Stimulated activated naive B cell treated with anti-CD40 and anti-IgM and Interleukin-4, amounts not matched to agents 10 μg/mL and 1 μg/mL and 100 μg/mL, for 72 hours (primary cell): ENCODE measurements around the gene PLN.

Experiments used
- ATAC-seq, 2 donors: fragments of 150-1000 bp; cut with Tn5 transposase; replicated peaks; 2 replicates each; pipeline ENCODE4 v1.10.0; 2021; ENCODE audit warnings: moderate library complexity in 1 of 2
- DNase-seq: peaks from one replicate; pipeline ENCODE4 v3.0.0; 2021
- H3K27ac Mint-ChIP-seq: one replicate; pipeline ENCODE4 v1.8.0; 2022; ENCODE audit warnings: mild to moderate bottlenecking, mixed read lengths
- H3K27me3 Mint-ChIP-seq, 2 donors: one replicate each; pipeline ENCODE4 v1.8.0; 2022; ENCODE audit warnings: mixed read lengths in 2 of 2
- H3K36me3 Mint-ChIP-seq, 2 donors: one replicate each; pipeline ENCODE4 v1.8.0; 2022; ENCODE audit warnings: mixed read lengths in 2 of 2, mild to moderate bottlenecking in 1 of 2
- H3K4me1 Mint-ChIP-seq, 2 donors: one replicate each; pipeline ENCODE4 v1.8.0; 2022; ENCODE audit warnings: mixed read lengths in 2 of 2, mild to moderate bottlenecking in 1 of 2
- H3K4me3 Mint-ChIP-seq, 2 donors: one replicate each; pipeline ENCODE4 v1.8.0; 2022; ENCODE audit warnings: mild to moderate bottlenecking in 2 of 2, mixed read lengths in 2 of 2, moderate library complexity in 1 of 2
- H3K9me3 Mint-ChIP-seq, 2 donors: one replicate each; pipeline ENCODE4 v1.8.0; 2022; ENCODE audit warnings: mixed read lengths in 2 of 2, mild to moderate bottlenecking in 1 of 2

PLN gene

DNA sequence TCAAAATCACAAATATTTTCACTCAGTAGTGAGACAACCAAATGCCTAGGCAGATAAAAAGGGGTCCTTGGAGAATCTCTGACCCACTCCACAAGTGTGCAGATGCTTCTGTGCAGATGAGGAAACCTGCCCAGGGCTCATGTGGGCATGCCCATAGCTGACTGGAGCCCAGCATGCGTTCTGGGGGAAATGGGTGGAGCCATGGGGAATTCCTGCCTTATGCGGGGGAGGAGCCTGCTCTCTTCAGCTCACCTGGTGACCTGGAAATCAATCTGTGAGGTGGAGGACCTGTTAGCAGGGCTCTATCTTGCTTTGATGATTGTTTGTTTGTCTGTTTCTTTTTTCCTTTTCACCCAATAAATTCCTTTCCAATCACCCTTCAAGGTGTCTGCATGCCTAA lies 23.4 kb upstream of the PLN start:
- Mint-ChIP-seq H3K36me3 (peaks cover 16 to 26% of the 10 kb centered on the region in 2 donors), H3K27me3 (no peaks in the 10 kb centered on the region), H3K27ac (no peak overlapping the region), H3K4me1 (peaks cover 5 to 19% of the 10 kb centered on the region in 2 donors), H3K9me3 (no peaks in the 10 kb centered on the region), H3K4me3 (no peak overlapping the region)
- no peak for ATAC-seq
- DNase-seq = no peak

DNA sequence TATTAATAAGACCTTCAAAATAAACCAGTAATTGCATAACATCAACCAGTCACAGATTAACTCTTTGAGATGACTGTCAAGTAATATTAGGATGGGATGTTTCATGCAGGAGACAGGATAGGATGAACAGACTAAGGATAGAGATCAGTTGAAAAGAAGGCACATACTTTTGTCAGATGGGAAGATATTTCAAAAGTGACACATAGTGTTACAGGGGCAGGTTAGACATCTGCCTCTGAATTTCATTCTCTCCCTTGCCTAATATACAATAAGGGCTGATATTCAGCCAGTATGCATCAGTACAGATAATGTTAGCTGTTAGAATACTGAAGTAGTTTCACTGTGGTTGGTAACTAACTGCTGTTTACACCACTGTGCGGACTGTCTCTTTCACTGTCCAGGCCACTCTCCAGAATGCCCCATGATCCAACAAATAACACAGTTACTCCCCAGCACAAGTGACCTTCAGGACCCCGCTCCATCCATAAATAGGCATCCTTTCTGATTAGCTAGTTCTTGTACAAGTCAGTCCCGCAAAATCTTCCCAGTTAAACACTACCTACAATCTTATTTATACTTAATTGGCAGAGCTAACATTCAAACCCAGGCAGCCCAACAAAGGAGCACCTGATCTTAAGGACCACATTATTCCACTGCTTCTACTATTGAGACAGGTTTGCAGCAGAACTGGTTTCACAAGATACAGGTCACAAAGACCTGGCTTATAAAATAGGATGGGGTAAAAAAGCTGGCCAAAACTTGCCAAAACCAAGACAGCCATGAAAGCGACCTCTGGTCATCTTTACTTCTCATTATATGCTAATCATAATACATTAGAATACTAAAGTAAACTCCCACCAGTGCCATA lies 21.9 kb upstream of the PLN start:
- no peak for DNase-seq
- no peak overlapping the region for H3K4me3 Mint-ChIP-seq
- H3K4me1 Mint-ChIP-seq = peaks cover 5 to 19% of the 10 kb centered on the region in 2 donors
- H3K27ac Mint-ChIP-seq = no peak overlapping the region
- H3K9me3 Mint-ChIP-seq = peaks cover 0 to 5% of the 10 kb centered on the region in 2 donors
- no peak for ATAC-seq
- H3K27me3 Mint-ChIP-seq = no peaks in the 10 kb centered on the region
- peaks cover 19 to 28% of the 10 kb centered on the region in 2 donors for H3K36me3 Mint-ChIP-seq

DNA sequence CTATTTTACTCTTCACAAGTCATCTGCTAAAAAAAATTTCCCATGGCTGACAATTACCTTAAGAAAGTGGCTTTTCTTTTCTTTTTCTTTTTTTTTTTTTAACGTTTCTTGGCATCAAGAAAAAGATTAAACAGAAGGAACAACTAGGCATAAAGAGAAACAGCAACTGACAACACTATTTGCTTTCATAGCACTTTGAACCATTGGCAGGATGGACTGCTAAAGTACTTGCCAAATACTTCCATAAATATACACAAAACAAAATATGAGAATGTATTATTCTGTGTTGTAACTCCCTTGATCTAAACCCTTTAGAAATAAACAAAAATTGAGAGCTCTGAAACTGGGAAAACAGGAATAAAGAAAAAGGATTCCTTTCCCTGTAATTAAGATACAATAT lies 20.0 kb upstream of the PLN start:
- H3K4me3 Mint-ChIP-seq = no peak overlapping the region
- H3K27me3 Mint-ChIP-seq = no peaks in the 10 kb centered on the region
- ATAC-seq (no peak), DNase-seq (no peak)
- H3K27ac Mint-ChIP-seq = no peak overlapping the region
- H3K9me3 Mint-ChIP-seq = peaks cover 3 to 10% of the 10 kb centered on the region in 2 donors
- H3K36me3 Mint-ChIP-seq = peaks cover 20 to 30% of the 10 kb centered on the region in 2 donors
- peaks cover 8 to 29% of the 10 kb centered on the region in 2 donors for H3K4me1 Mint-ChIP-seq

DNA sequence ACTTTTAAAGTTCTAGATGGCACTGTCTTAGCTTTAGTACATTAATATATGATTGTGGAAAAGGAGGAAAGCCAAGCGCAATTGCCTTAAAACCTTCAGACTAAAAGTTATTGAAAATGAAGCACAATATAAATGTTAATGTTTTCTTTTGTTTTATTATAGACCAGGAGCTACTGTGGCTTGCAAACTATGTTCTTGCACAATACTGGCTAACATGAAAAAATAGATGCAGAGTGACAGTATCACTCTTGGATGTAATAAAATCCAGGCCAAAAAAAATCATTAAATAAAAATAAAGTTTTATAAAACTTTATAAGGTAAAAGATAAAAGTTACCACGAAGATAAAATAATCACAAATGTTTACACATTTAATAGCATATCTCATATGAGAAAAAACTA lies 18.3 kb upstream of the PLN start:
- H3K27me3 Mint-ChIP-seq = no peaks in the 10 kb centered on the region
- DNase-seq (no peak), ATAC-seq (no peak)
- H3K9me3 Mint-ChIP-seq = peaks cover 3 to 10% of the 10 kb centered on the region in 2 donors
- no peak overlapping the region for H3K4me3 Mint-ChIP-seq
- peaks cover 23 to 27% of the 10 kb centered on the region in 2 donors for H3K36me3 Mint-ChIP-seq
- peaks cover 7 to 32% of the 10 kb centered on the region in 2 donors for H3K4me1 Mint-ChIP-seq
- H3K27ac Mint-ChIP-seq = no peak overlapping the region

DNA sequence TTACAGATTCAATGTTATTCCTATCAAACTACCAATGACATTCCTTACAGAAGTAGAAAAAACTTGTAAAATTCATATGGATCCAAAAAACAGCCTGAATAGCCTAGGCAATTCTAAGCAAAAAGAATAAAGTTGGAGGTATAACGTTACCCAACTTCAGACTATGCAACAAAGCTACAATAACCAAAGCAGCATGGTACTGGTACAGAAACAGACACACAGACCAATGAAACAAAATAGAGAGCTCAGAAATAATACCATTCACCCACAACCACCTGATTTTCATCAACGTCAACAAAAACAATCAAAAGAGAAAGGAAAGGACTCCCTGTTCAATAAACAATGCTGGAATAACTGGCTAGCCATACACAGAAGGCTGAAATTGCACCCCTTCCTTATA lies 17.2 kb upstream of the PLN start:
- ATAC-seq (no peak), DNase-seq (no peak)
- peaks cover 9 to 20% of the 10 kb centered on the region in 2 donors for H3K4me1 Mint-ChIP-seq
- no peak overlapping the region for H3K4me3 Mint-ChIP-seq
- no peak overlapping the region for H3K27ac Mint-ChIP-seq
- no peaks in the 10 kb centered on the region for H3K27me3 Mint-ChIP-seq
- peaks cover 3 to 10% of the 10 kb centered on the region in 2 donors for H3K9me3 Mint-ChIP-seq
- H3K36me3 Mint-ChIP-seq = peaks cover 23 to 27% of the 10 kb centered on the region in 2 donors

DNA sequence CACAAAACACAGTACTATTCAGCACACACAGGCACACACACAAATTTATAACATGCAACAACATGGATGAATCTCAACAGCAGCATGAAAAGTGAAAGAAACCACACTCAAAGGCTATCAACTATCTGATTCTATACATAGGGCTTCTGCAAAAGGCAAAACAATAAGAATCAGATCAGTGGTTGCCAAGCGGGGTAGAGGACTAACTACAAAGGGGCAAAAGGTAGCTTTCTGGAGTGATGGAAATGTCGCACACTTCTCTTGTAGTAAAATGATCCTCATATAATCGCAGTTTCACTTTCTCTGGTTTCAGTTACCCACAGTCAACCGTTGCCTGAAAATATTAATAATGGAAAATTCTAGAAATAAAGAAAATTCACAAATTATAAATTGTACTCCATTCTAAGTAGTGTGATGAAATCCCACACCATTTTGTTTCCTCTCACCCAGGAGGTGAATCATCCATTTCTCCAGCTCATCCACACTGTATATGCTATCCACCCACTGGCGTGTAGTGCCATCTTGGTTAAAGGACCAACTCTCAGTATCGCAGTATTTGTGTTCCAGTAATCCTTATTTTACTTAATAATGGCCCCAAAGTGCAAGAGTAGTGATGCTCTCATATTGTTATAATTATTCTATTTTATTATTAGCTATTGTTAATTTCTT lies 12.8 kb upstream of the PLN start:
- peaks cover 23 to 27% of the 10 kb centered on the region in 2 donors for H3K36me3 Mint-ChIP-seq
- DNase-seq (no peak), ATAC-seq (no peak)
- peaks cover 6 to 15% of the 10 kb centered on the region in 2 donors for H3K4me1 Mint-ChIP-seq
- no peak overlapping the region for H3K4me3 Mint-ChIP-seq
- H3K9me3 Mint-ChIP-seq = peaks cover 3 to 10% of the 10 kb centered on the region in 2 donors
- H3K27me3 Mint-ChIP-seq = no peaks in the 10 kb centered on the region
- no peak overlapping the region for H3K27ac Mint-ChIP-seq

DNA sequence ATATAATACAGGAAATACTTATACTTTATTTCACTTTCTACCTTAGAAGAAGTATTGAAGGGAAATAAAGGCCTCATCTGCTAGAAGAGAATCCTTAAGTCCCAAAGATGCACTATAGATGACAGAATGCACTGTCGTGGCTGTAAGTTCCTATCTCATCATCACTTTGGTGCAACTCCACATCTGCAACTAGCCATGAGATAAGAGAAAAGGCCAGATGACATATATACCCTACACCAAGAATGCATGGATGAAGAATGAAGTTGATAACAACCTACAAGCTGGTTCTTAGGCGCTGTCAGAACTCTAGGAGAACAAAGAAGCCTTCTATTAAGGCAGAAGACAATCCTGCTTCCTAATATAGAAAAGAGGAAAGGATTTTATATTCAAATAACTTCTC lies 11.6 kb upstream of the PLN start:
- H3K9me3 Mint-ChIP-seq = peaks cover under 1 to 1% of the 10 kb centered on the region in 2 donors
- ATAC-seq (no peak), DNase-seq (no peak)
- H3K27me3 Mint-ChIP-seq = no peaks in the 10 kb centered on the region
- H3K36me3 Mint-ChIP-seq = peaks cover 13 to 15% of the 10 kb centered on the region in 2 donors
- peaks cover 6 to 12% of the 10 kb centered on the region in 2 donors for H3K4me1 Mint-ChIP-seq
- no peak overlapping the region for H3K4me3 Mint-ChIP-seq
- H3K27ac Mint-ChIP-seq = no peak overlapping the region

DNA sequence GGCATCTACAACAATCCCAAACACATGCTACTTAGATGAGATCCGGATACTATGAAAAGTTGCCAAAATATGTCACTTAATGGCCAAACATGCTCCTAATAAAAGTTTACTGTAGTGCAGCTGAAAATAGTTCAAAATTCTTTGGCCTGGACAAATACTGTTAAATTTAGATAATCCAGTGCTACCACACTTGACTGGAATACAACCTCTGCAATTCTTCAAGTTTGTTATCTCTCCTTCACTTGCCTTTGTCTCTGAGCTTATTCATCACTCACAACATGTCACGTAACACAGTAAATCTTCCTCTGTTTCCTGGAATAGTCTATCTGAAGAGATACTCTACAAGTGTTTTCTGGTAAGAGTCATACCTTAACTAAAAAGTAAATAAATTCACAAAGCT lies 10.5 kb upstream of the PLN start:
- Mint-ChIP-seq H3K4me1 (peaks cover 3 to 10% of the 10 kb centered on the region in 2 donors), H3K36me3 (peaks cover 8 to 9% of the 10 kb centered on the region in 2 donors), H3K4me3 (no peak overlapping the region), H3K9me3 (no peaks in the 10 kb centered on the region), H3K27me3 (no peaks in the 10 kb centered on the region), H3K27ac (no peak overlapping the region)
- ATAC-seq (no peak), DNase-seq (no peak)

DNA sequence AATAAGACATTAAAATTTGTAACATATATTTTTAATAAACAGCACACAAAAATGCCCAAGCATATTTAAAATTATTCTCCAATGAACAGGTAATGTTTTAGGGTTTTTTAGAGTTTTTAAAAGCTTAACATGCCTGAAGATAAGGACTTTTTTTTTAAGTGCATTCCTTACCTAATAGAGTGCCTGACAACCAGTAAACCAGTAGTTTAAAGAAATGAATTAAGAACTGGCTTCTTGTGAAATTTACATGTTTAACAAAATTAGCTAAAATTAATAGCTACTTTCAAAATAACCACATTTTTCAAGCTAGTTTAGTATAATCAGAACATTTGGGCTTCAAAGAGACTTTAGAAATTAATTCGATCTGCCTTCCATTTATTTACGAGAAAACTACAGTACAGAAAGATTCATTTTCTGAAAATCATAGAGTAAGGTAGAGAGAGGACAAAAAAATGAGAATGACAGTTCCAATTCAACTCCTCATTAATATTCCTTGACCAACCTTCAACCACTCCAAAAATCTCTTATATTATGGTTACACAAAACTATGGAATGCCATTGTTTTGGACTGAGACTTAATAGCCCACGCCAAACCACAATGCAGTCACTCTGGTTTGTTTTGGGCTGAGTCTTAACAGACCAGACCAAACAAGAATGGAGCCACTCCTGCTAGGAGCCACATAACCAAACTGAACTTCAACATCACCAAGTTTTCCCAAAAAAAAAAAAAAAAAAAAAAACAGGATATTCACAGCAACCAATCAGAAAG lies 5.7 kb upstream of the PLN start:
- Mint-ChIP-seq H3K27me3 (no peaks in the 10 kb centered on the region), H3K36me3 (peaks cover 0 to 3% of the 10 kb centered on the region in 2 donors), H3K27ac (no peak overlapping the region), H3K9me3 (no peaks in the 10 kb centered on the region), H3K4me3 (no peak overlapping the region), H3K4me1 (peaks cover 0 to 1% of the 10 kb centered on the region in 2 donors)
- ATAC-seq = no peak
- DNase-seq = no peak

DNA sequence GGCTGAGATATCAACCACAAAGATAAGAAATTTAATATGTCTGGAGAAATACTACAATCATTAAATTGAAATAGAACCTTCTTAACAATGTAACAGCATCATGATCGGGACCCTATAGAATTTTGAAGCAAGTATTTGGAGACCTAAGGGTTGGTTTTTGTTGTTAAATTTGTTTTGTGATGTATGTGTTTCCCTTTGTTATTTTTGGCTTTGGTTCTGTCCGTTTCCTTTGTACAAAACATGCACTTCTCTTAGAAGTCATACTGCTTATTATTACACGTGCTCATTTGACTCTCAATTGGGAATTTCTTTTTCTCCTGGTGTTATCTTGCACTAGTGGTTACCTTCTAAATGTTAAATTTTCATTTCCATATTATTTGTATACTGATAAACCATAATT lies 4.0 kb upstream of the PLN start:
- no peak for ATAC-seq
- no peaks in the 10 kb centered on the region for H3K27me3 Mint-ChIP-seq
- no peak overlapping the region for H3K27ac Mint-ChIP-seq
- no peak for DNase-seq
- H3K4me3 Mint-ChIP-seq = no peak overlapping the region
- peaks cover 0 to 3% of the 10 kb centered on the region in 2 donors for H3K36me3 Mint-ChIP-seq
- peaks cover 0 to 4% of the 10 kb centered on the region in 2 donors for H3K4me1 Mint-ChIP-seq
- no peaks in the 10 kb centered on the region for H3K9me3 Mint-ChIP-seq

DNA sequence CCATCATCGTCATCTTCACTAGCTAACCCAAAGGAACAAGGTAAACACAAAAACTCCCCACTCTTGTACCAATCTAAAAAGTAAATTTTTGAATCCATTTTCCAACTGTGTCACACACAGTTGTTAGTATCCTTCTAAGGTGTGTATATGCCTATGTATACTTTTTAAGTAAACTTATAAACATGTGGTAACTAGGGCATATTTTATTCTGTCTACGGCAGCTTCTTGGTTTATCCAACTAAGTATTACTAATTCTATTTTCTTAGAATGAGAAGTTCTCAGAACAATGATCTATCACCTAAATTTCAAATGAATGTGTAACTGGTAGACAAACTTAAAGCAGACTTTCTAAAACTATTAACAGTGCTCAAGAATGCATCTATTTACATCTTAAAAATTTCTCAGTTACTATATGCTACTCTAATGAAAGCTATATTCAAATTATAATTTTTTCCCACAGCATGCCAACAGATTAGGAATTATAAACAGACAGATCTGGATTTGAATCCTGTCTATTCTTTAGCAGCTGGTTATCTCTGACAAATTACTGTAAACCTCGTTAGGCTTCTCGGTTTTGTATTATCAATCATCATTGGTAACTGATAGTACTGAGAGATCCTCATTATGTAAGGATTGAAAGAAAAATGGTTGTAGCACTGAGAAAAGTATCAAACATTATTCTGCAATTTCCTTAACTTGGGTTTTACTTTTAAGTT lies 1.8 kb upstream of the PLN start:
- Mint-ChIP-seq H3K9me3 (no peaks in the 10 kb centered on the region), H3K27me3 (no peaks in the 10 kb centered on the region), H3K36me3 (peaks cover 0 to 3% of the 10 kb centered on the region in 2 donors), H3K4me1 (peaks cover 4 to 8% of the 10 kb centered on the region in 2 donors), H3K27ac (no peak overlapping the region), H3K4me3 (no peak overlapping the region)
- ATAC-seq (no peak), DNase-seq (no peak)

DNA sequence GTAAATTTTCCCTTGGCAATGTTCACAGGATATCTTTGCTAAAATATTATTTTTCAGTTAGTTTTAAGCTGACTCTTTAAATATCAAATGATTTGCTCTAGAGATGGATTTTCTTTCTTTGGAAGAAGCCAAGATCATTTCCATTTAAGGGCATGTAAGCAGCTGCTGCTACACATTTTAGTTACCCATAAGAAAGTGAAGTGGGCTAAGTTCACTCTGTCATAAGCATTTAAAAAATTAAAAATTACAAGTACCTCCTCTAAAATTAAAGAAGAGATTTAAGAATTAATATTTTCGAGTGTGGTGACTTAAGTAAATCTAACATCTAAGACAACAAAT lies 1.2 kb upstream of the PLN start:
- H3K4me3 Mint-ChIP-seq = no peak overlapping the region
- no peak for DNase-seq
- peaks cover 4 to 8% of the 10 kb centered on the region in 2 donors for H3K4me1 Mint-ChIP-seq
- H3K9me3 Mint-ChIP-seq = no peaks in the 10 kb centered on the region
- H3K27me3 Mint-ChIP-seq = no peaks in the 10 kb centered on the region
- H3K36me3 Mint-ChIP-seq = peaks cover 0 to 3% of the 10 kb centered on the region in 2 donors
- no peak for ATAC-seq
- H3K27ac Mint-ChIP-seq = no peak overlapping the region

DNA sequence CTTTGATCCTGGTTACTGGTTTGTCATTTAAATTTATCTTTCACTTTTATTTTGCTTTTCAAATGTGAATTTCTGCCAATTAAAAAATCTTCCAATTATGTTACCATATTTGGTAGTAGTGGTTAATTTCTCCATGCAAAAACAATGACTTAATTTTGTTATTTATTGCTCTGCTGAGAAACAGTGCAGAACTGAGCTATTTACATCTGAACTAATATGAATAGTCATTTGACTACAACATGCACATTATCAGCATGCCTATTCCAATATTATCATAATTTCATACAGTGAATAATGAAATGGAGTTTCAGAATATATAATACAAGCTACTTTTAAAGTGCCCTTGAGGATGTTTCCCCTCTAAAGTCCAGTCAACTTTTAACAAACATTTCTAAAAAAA lies 517 bp downstream of the PLN start:
- Mint-ChIP-seq H3K36me3 (peaks cover 0 to 3% of the 10 kb centered on the region in 2 donors), H3K27ac (no peak overlapping the region), H3K4me1 (peaks cover 4 to 8% of the 10 kb centered on the region in 2 donors), H3K9me3 (no peaks in the 10 kb centered on the region), H3K27me3 (no peaks in the 10 kb centered on the region), H3K4me3 (no peak overlapping the region)
- ATAC-seq (no peak), DNase-seq (no peak)
